Left ventricle myocardium inferior (tissue), 1 donor: ENCODE measurements around the gene SGMS1. TPM values are rescaled to one million over a fixed set of nuclear protein-coding genes. Genes with fewer than 3 reads are reported as not detected.

Experiments used
- DNase-seq: peaks from one replicate; pipeline ENCODE4 v3.0.0-alpha.2; 2020
- H3K27ac ChIP-seq: fragments of 200-600 bp; replicated peaks from 2 replicates; pipeline ENCODE4 v1.8.0; 2021
- H3K27me3 ChIP-seq: fragments of 200-600 bp; 2 replicates; pipeline ENCODE4 v1.8.0; 2021; ENCODE audit warnings: low read depth
- H3K36me3 ChIP-seq: fragments of 200-600 bp; 2 replicates; pipeline ENCODE4 v1.8.0; 2021
- H3K4me1 ChIP-seq: fragments of 200-600 bp; 2 replicates; pipeline ENCODE4 v1.8.0; 2021
- H3K4me3 ChIP-seq: fragments of 200-600 bp; 2 replicates; pipeline ENCODE4 v1.8.0; 2021; ENCODE audit warnings: mild to moderate bottlenecking, moderate library complexity
- H3K9me3 ChIP-seq: fragments of 200-600 bp; replicated peaks from 2 replicates; pipeline ENCODE4 v1.8.0; 2021
- CTCF ChIP-seq: fragments of 200-600 bp; IDR thresholded peaks from 2 replicates; pipeline ENCODE4 v1.8.0; 2021; ENCODE audit warnings: antibody characterized with exemption, mild to moderate bottlenecking, borderline replicate concordance
- intact Hi-C: fragments of 100-400 bp; cut with micrococcal nuclease; formaldehyde crosslinking; loops from one replicate; pipeline ENCODE4 v1.11.0; 2022
- total RNA-seq: library from RNA; stranded (reverse); fragmentation: NEBNext Ultra II Directional; extraction: Animal tissue kit (Norgen Biotek cat#: 25700); gene quantifications from one replicate; pipeline ENCODE4 v1.2.1, GENCODE V29; 2021
- donor health status: DM: no; HTN: yes; CAD: no; lungs with severe emphysema.

SGMS1 gene
- total RNA-seq, 1 donor from 2014 or later = 18.6 TPM

DNA sequence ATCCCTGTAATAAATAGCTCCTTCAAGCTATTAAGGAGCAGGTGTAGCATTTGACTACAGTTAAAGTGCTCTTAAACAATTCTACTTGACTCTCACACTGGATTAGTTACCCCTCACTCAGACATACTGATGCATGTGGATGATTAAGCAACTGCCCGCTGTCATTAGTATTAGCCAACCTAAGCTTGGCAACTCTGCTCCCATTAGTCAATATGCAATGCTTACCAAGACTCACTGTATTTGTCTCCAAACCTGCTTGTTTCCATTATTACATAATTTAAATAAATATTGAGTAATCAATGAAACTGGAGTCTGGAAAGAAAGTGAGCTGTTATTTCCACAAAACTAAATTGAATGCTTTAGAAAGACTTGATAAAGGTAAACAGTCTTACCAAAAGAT is 228.5 kb downstream of the SGMS1 start:
- no peak overlapping the region for H3K27ac ChIP-seq
- H3K36me3 ChIP-seq = no peaks in the 10 kb centered on the region
- peaks cover 60% of the 10 kb centered on the region for H3K4me1 ChIP-seq
- no peak for TF ChIP-seq CTCF
- no peaks in the 10 kb centered on the region for H3K27me3 ChIP-seq
- no peak for DNase-seq
- no peak overlapping the region for H3K4me3 ChIP-seq
- intact Hi-C loops = no loop called here
- H3K9me3 ChIP-seq = no peaks in the 10 kb centered on the region

GRCh38 chr10:50394832-50395231 is 228.9 kb downstream of the SGMS1 start:
- intact Hi-C loops = no loop called here
- Histone ChIP-seq H3K9me3 (no peaks in the 10 kb centered on the region), H3K36me3 (no peaks in the 10 kb centered on the region), H3K4me3 (no peak overlapping the region), H3K27me3 (no peaks in the 10 kb centered on the region), H3K27ac (no peak overlapping the region), H3K4me1 (peaks cover 60% of the 10 kb centered on the region)
- no peak for DNase-seq
- TF ChIP-seq CTCF = no peak

- Histone ChIP-seq H3K4me1 (peaks cover 59% of the 10 kb centered on the region), H3K9me3 (no peaks in the 10 kb centered on the region), H3K4me3 (no peak overlapping the region), H3K27me3 (no peaks in the 10 kb centered on the region), H3K27ac (no peak overlapping the region), H3K36me3 (no peaks in the 10 kb centered on the region)
- DNase-seq = no peak
- intact Hi-C loops = no loop called here
- no peak for TF ChIP-seq CTCF
These were observed 229.8 kb downstream of the SGMS1 start for GRCh38 chr10:50393784-50394467.

GRCh38 chr10:50392966-50393718 is 230.6 kb downstream of the SGMS1 start:
- no peak overlapping the region for H3K27ac ChIP-seq
- no peak overlapping the region for H3K4me3 ChIP-seq
- no peaks in the 10 kb centered on the region for H3K27me3 ChIP-seq
- H3K9me3 ChIP-seq = no peaks in the 10 kb centered on the region
- peaks cover 51% of the 10 kb centered on the region for H3K4me1 ChIP-seq
- no peaks in the 10 kb centered on the region for H3K36me3 ChIP-seq
- no peak for TF ChIP-seq CTCF
- no peak for DNase-seq
- intact Hi-C loops = no loop called here

GRCh38 chr10:50392426-50392825 is 231.3 kb downstream of the SGMS1 start:
- Histone ChIP-seq H3K27me3 (no peaks in the 10 kb centered on the region), H3K9me3 (no peaks in the 10 kb centered on the region), H3K27ac (no peak overlapping the region), H3K4me3 (no peak overlapping the region), H3K4me1 (peaks cover 48% of the 10 kb centered on the region), H3K36me3 (no peaks in the 10 kb centered on the region)
- DNase-seq = no peak
- no peak for TF ChIP-seq CTCF
- intact Hi-C loops = no loop called here
